ENCODE measurements around the gene CFAP90.

GRCh38 chr5:7816535-7816901, 34.4 kb downstream of the CFAP90 start:
- TF ChIP-seq FOXA1 (IDR thresholded peaks at IDR 0.05) (no peak), PKNOX1 (IDR thresholded peaks at IDR 0.05) (no peak), L3MBTL2 (conservative IDR thresholded peaks at IDR 0.05) (no peak), FOXM1 (IDR thresholded peaks at IDR 0.05; ENCODE audit: borderline replicate concordance) (no peak)
